NCI-H2196 treated with DMSO at 0.1 percent for 48 hours (cell line): ENCODE results near the gene TMEM126B.

Source experiments
- DNase-seq: peaks from one replicate; lab custom pipeline; 2025; ENCODE audit not compliant: unreplicated experiment; lab: John Stamatoyannopoulos, UW

Gene TMEM126B

GRCh38 chr11:85682330-85683305 lies 54.2 kb downstream of the TMEM126B start:
- DNase-seq, result peak; percentile 17

GRCh38 chr11:85685125-85685819 lies 56.9 kb downstream of the TMEM126B start:
- peak; percentile 18 for DNase-seq

DNA sequence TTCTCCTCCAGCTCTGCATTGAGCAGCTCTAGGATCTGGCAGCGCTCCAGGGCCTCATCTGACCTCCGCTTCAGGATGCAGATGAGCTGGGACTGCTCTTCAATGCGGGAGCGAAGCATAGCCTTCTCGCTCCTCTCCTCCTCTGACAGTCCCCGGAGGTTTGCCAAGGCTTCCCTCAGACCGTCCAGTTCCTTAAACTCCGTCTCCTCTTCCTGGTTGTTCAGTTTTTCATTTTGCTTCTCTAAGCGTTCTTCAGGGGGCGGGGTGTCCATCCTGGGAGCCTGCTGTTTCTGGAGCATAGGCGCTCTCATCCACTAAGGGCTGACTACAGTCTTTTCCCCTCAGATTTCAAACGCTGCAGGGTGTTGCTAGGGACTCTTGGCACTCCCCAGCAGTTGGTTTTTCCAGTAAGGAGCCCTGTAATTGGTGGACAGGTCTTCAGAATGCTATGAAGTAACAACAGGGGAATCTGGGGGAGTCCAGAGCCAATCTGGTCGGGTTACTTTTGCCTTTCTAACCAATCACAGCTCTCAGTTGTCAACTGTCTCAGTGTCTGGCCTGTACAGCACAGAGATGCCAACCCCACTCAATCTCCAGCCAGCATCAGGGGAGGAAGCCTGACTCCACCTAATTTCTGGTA lies 57.5 kb downstream of the TMEM126B start, which contains the start of gene CCDC89:
Gene CCDC89 (minus strand): TSS at position 376 of the 640 bp plus-strand sequence. CDS start 65 bp downstream, at position 311.
- peak; percentile 96 for DNase-seq
